ENCODE results near the gene TNFRSF14.

GRCh38 chr1:2595812-2596529, 39.8 kb downstream of the TNFRSF14 start:
- TF ChIP-seq GATA2 (IDR thresholded peaks at IDR 0.05; ENCODE audit: low read depth, low read length) (no peak), GATA3 (IDR thresholded peaks at IDR 0.05; ENCODE audit: low read depth, low read length) (no peak)
